Hippocampal formation (tissue), 2 donors: ENCODE measurements around the gene PTK7.

ENCODE experiments used
- DNase-seq, 2 donors: peaks; one replicate each; lab custom pipeline; 2025; lab: John Stamatoyannopoulos, UW

The PTK7 gene

DNA sequence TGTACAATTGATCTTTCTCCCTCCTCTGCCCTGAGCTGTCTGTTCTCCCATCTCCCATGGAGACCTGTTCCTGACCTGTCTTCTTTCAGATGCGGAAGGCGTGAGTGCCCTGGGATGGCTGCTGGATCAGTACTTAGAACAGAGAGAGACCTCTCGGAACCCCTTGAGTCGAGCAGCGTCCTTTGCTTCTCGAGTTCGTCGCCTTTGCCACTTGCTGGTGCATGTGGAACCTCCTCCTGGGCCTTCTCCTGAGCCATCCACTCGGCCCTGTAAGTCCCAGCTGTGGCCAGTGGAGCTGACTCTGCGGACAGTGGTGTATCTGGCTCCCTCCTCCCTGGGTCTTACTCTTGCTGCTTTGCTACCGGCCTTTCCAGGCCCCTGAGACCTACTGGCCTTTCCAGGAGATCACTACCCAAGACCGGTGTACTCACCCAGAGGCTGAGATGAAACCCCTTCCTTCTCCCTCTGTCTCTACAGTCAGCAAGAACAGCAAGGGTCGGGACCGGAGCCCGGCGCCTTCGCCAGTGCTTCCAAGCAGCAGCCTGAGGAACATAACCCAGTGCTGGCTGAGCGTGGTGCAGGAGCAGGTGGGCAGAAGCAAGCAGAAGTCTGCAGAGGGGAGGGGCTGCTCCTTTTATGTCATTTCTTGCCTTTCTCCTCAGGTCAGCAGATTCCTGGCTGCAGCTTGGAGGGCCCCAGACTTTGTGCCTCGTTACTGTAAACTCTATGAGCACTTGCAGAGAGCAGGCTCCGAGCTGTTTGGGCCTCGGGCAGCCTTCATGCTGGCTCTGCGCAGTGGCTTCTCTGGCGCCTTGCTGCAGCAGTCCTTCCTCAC is 128.4 kb downstream of the PTK7 start:
- DNase-seq = no peak

DNA sequence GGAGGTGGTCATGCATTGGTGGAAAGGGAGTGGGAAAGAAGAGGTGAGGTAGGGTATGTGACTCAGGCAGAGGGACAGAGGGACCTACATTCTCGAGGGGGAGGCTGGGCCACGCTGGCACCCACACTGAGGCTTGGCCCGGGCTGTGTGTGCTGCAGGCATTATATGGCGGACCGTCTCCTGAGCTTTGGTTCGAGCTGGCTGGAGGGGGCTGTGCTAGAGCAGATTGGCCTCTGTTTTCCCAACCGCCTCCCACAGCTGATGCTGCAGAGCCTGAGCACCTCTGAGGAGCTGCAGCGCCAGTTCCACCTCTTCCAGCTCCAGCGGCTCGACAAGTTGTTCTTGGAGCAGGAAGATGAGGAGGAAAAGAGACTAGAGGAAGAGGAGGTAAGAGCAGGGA is 129.7 kb downstream of the PTK7 start:
- no peak for DNase-seq

DNA sequence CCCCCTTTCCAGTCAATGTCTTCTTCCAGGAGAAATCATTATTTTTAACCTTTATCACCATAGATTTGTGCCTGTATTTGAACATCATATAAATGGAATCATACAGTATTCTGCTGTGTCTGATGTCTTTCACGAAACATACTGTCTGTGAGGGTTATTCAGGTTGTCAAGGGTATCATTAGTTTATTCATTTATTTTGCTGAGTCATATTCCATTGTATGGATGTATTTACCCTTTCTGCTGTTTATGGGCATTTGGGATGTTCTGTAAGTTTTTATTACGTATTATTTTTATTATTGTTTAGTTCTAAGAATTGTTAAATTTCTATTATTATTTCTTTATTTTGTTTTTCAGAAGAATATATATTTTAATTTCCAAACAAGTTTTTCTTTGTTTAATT is 131.2 kb downstream of the PTK7 start:
- no peak for DNase-seq
